Gastroesophageal sphincter (tissue), 4 donors: Measurements from ENCODE around the gene TK1. TPM values are rescaled to one million over a fixed set of nuclear protein-coding genes. Genes with fewer than 3 reads are reported as not detected.
A peak's percentile ranks its signal among the peaks of the same experiment; 100 is the strongest.
"Not testable (repeated sequence)": the region's sequence is repeated elsewhere in the genome, so short reads cannot be mapped to it uniquely, and the experiment has no call there.

Experiments used
- ATAC-seq: fragments of 150-250 bp; one replicate; pipeline ENCODE4 v1.9.1; 2016; ENCODE audit warnings: mild to moderate bottlenecking, moderate library complexity
- H3K27ac ChIP-seq, 4 donors: fragments of 200-600 bp; sonication (generic) in 3 of 4; 1 replicate in 3 of 4; 2 replicates in 1 of 4; pipeline ENCODE4 v1.5.1; 2016 to 2019
- H3K27me3 ChIP-seq: fragments of 200-600 bp; sonication (generic); one replicate; pipeline ENCODE4 v1.5.1; 2019
- H3K36me3 ChIP-seq, 2 donors: fragments of 200-600 bp; sonication (generic); one replicate each; pipeline ENCODE4 v1.5.1; 2019; ENCODE audit warnings: control low read depth in 1 of 2
- H3K4me1 ChIP-seq, 3 donors: fragments of 200-600 bp; sonication (generic); 1 replicate in 2 of 3; 2 replicates in 1 of 3; pipeline ENCODE4 v1.5.1; 2016 to 2019; ENCODE audit warnings: control low read depth in 2 of 3
- H3K4me3 ChIP-seq, 2 donors: fragments of 200-600 bp; sonication (generic); one replicate each; pipeline ENCODE4 v1.5.1; 2019; ENCODE audit warnings: mild to moderate bottlenecking in 1 of 2, moderate library complexity in 1 of 2
- H3K9me3 ChIP-seq, 3 donors: fragments of 200-600 bp; sonication (generic); one replicate each; pipeline ENCODE4 v1.5.1; 2017 to 2019; ENCODE audit warnings: control low read depth in 2 of 3
- EP300 ChIP-seq: sonication (generic); formaldehyde crosslinking; IDR thresholded peaks from one replicate; pipeline ENCODE4 v1.6.1; 2017; ENCODE audit warnings: antibody characterized with exemption, mild to moderate bottlenecking
- POLR2A ChIP-seq, 2 donors: fragments of 450-650 bp; IDR thresholded peaks; one replicate each; pipeline ENCODE4 v1.6.1; 2017; ENCODE audit warnings: antibody characterized with exemption in 2 of 2, mild to moderate bottlenecking in 2 of 2, moderate library complexity in 1 of 2
- POLR2AphosphoS5 ChIP-seq: sonication (generic); formaldehyde crosslinking; IDR thresholded peaks from one replicate; pipeline ENCODE4 v1.6.1; 2017; ENCODE audit warnings: antibody characterized with exemption
- WGBS, 2 donors: methylation state at CpG; one replicate each; pipeline ENCODE4 v1.1.5; 2018; ENCODE audit warnings: low coverage in 1 of 2; 5-methylcytosine and 5-hydroxymethylcytosine counted together
- total RNA-seq, 4 donors: library from RNA; depleted of rRNA; stranded (reverse); fragments of >200 nt; gene quantifications; one replicate each; pipeline ENCODE4 v1.1.0, GENCODE V29; 2016
- TF ChIP-seq, protein P1 (sequence below), 4 experiments: fragments of 200-600 bp in 2 of 4; fragments of 450-650 bp in 2 of 4; sonication (generic) in 1 of 4; IDR thresholded peaks; one replicate each; pipeline ENCODE4 v1.5.1; 2017 to 2019; ENCODE audit warnings: antibody characterized with exemption in 4 of 4, mild to moderate bottlenecking in 2 of 4, moderate library complexity in 2 of 4

TK1 gene
- total RNA-seq, 4 donors from 2014 or later = 3.4 to 24.8 (median 12.1) TPM

DNA sequence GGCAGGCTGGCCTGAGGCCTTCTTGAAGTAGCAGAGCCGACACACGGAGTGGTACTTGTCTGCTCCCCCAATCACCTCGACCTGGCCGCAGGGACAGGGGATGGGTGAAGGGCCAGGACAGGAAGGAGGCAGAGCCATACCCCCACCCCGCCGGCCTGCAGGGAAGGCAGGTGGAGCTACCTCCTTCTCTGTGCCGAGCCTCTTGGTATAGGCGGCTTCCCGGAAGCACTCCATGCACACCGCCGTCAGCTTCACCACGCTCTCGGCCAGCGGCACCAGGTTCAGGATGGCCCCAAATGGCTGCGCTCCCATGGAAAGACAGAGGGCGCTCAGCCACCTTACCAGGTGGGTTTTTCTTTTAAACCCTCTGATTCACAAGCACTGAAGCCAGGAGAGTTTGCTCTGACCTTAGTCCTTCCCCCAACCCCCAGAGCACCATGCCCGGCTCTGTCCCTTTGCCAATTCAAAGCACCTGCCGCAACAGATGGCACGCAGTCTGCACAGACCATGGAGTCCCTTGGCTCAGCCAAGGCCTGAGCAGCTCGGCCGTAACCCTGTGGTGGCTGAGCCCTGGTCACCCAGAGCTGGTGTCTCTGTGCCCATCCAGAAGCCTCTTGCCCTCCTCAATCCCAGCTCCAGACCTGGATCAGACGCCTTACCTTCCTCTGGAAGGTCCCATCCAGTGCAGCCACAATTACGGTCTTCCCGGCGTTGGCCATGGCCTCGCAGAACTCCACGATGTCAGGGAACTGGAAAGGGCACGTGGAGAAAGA, 11.8 kb downstream of the TK1 start:
- no peak for TF ChIP-seq POLR2A (IDR thresholded peaks at IDR 0.05)
- no peak for ATAC-seq
- Histone ChIP-seq H3K27me3 (no peaks in the 10 kb centered on the region), H3K4me1 (peaks cover 0 to 100% (median 64%) of the 10 kb centered on the region in 3 donors), H3K27ac (peak overlapping the region; percentile 51 to 98 (median 94)), H3K36me3 (peaks cover 0 to 18% of the 10 kb centered on the region in 2 donors), H3K9me3 (no peaks in the 10 kb centered on the region), H3K4me3 (no peak overlapping the region)
- WGBS, 2 donors = 89 to 100% methylated on average over 1 to 10 of the region's 28 CpGs

DNA sequence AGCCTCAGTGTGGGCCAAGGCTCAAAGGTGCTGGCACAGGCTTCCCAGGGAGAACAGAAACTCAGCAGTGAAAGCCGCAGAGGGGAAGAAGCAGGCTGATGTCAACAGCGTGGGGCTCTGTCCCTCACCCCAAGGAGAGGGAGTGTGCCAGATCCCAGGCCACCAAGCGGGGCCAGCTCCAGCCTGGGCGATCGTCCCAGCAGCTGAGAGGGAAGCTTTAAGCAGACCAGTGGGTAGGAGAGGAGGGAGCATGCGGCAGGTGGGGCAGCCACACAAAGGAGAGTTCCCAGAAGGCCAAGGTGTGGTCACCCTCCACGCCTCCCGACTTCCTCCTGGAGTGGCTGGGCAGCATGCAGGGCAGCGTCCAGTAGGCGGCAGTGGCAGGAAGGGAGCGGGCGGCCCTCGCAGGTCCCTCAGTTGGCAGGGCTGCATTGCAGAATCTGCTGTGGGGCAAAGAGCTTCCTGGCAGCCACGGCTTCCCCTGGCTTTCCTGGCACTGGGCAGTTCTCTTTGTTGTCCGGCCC, 12.4 kb downstream of the TK1 start:
- no peaks in the 10 kb centered on the region for H3K27me3 ChIP-seq
- ATAC-seq = peak; percentile 76
- H3K4me1 ChIP-seq = peaks cover 0 to 100% (median 65%) of the 10 kb centered on the region in 3 donors
- peak in 1 of 2 donors; percentile 16 for TF ChIP-seq POLR2A (IDR thresholded peaks at IDR 0.05)
- peak; percentile 79 for TF ChIP-seq POLR2AphosphoS5
- TF ChIP-seq, protein P1, sequence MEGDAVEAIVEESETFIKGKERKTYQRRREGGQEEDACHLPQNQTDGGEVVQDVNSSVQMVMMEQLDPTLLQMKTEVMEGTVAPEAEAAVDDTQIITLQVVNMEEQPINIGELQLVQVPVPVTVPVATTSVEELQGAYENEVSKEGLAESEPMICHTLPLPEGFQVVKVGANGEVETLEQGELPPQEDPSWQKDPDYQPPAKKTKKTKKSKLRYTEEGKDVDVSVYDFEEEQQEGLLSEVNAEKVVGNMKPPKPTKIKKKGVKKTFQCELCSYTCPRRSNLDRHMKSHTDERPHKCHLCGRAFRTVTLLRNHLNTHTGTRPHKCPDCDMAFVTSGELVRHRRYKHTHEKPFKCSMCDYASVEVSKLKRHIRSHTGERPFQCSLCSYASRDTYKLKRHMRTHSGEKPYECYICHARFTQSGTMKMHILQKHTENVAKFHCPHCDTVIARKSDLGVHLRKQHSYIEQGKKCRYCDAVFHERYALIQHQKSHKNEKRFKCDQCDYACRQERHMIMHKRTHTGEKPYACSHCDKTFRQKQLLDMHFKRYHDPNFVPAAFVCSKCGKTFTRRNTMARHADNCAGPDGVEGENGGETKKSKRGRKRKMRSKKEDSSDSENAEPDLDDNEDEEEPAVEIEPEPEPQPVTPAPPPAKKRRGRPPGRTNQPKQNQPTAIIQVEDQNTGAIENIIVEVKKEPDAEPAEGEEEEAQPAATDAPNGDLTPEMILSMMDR (IDR thresholded peaks at IDR 0.05) = peak in 3 of 4 experiments; percentile 79 to 84 (median 83)
- TF ChIP-seq EP300 = no peak
- no peaks in the 10 kb centered on the region for H3K9me3 ChIP-seq
- peak overlapping the region; percentile 51 to 98 (median 94) for H3K27ac ChIP-seq
- WGBS, 2 donors = 10% methylated on average over 2 of the region's 15 CpGs; no CpG with 5 or more reads in 1 of the 2 donors
- H3K4me3 ChIP-seq = no peak overlapping the region
- peaks cover 0 to 18% of the 10 kb centered on the region in 2 donors for H3K36me3 ChIP-seq

DNA sequence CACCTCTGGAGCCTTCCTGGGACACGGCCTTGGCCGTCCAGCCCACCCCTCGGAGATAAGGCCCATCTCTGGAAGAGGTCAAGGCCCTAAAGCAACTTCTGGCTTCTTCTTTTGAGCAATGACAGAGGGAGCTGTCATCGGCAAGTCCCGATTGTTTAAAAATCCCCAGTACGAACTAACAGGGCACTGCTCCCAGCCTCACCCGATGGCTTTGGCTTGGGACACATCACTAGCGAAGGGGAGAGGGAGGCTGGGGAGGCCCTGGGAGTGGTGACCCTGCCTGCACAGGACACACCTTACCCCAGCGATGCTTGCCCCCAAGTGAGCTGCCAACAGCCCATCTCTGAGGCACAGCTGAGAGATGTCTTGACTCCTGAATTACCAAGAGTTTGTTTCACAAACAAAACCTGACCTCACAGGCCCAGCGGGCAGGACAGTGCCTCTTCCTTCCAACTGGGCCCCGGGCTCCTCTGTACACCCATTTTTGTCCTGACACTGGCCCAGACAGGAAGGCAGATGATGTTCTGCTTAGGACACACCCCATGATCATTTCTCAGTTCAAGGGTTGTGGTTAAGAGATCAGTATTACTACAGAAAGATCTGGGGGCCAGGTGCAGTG, 13.6 kb downstream of the TK1 start:
- WGBS, 2 donors = 11 to 30% methylated on average over 2 to 4 of the region's 11 CpGs
- peak; percentile 3 for TF ChIP-seq POLR2AphosphoS5
- no peak for TF ChIP-seq POLR2A (IDR thresholded peaks at IDR 0.05)
- ATAC-seq = peak; percentile 5
- peak overlapping the region; percentile 36 to 98 (median 94) for H3K27ac ChIP-seq
- peaks cover 0 to 93% (median 65%) of the 10 kb centered on the region in 3 donors for H3K4me1 ChIP-seq
- no peaks in the 10 kb centered on the region for H3K9me3 ChIP-seq
- H3K27me3 ChIP-seq = no peaks in the 10 kb centered on the region
- H3K36me3 ChIP-seq = peaks cover 0 to 18% of the 10 kb centered on the region in 2 donors
- no peak overlapping the region for H3K4me3 ChIP-seq

DNA sequence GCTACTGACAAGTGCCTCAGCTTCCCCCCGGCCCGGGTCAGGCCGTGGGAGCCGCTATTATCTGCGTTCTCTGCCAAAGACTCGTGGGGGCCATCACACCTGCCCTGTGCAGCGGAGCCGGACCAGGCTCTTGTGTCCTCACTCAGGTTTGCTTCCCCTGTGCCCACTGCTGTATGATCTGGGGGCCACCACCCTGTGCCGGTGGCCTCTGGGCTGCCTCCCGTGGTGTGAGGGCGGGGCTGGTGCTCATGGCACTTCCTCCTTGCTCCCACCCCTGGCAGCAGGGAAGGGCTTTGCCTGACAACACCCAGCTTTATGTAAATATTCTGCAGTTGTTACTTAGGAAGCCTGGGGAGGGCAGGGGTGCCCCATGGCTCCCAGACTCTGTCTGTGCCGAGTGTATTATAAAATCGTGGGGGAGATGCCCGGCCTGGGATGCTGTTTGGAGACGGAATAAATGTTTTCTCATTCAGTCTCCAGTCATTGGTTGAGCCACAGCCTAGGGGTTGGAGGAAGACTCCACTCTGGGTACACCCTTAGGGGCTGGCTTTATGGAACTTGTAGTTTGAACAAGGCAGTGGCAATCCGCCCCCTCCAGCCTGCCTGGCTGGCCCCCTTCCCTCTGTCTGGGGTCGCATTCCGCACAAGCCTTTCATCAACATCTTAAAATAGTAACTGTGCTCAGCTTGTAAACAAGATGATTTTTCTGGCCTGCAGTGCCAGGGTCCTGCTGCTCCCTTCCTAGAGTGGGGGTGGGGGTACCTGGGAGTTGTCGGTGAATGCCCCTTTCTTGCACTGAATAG, 14.4 kb downstream of the TK1 start:
- WGBS, 2 donors = 0 to 25% methylated on average over 2 to 11 of the region's 19 CpGs
- no peaks in the 10 kb centered on the region for H3K9me3 ChIP-seq
- TF ChIP-seq POLR2AphosphoS5 (peak; percentile 33), POLR2A (IDR thresholded peaks at IDR 0.05) (no peak)
- H3K36me3 ChIP-seq = peaks cover 0 to 18% of the 10 kb centered on the region in 2 donors
- peak overlapping the region; percentile 36 to 98 (median 94) for H3K27ac ChIP-seq
- ATAC-seq = peak; percentile 10
- peaks cover 0 to 91% (median 65%) of the 10 kb centered on the region in 3 donors for H3K4me1 ChIP-seq
- H3K27me3 ChIP-seq = no peaks in the 10 kb centered on the region
- H3K4me3 ChIP-seq = peak overlapping the region in 1 of 2 donors; percentile 7

DNA sequence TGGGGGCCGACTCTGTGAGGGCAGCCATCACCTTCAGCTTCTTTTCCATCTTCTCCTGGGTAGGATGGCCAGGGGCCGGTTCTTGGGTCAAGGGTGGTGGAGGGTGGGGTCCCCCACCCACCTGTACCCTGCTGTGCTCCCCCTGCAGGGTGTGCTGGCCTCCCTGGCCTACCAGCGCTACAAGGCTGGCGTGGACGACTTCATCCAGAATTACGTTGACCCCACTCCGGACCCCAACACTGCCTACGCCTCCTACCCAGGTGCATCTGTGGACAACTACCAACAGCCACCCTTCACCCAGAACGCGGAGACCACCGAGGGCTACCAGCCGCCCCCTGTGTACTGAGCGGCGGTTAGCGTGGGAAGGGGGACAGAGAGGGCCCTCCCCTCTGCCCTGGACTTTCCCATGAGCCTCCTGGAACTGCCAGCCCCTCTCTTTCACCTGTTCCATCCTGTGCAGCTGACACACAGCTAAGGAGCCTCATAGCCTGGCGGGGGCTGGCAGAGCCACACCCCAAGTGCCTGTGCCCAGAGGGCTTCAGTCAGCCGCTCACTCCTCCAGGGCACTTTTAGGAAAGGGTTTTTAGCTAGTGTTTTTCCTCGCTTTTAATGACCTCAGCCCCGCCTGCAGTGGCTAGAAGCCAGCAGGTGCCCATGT, 15.1 kb downstream of the TK1 start:
- not testable (repeated sequence) for ATAC-seq, H3K9me3 ChIP-seq, H3K27me3 ChIP-seq
- peaks cover 0 to 18% of the 10 kb centered on the region in 2 donors for H3K36me3 ChIP-seq
- peaks cover 0 to 84% (median 65%) of the 10 kb centered on the region in 3 donors for H3K4me1 ChIP-seq
- peak overlapping the region in 1 of 2 donors; percentile 7 for H3K4me3 ChIP-seq
- WGBS, 2 donors = 60 to 100% methylated on average over 1 to 2 of the region's 19 CpGs
- H3K27ac ChIP-seq = peak overlapping the region; percentile 36 to 98 (median 94)

DNA sequence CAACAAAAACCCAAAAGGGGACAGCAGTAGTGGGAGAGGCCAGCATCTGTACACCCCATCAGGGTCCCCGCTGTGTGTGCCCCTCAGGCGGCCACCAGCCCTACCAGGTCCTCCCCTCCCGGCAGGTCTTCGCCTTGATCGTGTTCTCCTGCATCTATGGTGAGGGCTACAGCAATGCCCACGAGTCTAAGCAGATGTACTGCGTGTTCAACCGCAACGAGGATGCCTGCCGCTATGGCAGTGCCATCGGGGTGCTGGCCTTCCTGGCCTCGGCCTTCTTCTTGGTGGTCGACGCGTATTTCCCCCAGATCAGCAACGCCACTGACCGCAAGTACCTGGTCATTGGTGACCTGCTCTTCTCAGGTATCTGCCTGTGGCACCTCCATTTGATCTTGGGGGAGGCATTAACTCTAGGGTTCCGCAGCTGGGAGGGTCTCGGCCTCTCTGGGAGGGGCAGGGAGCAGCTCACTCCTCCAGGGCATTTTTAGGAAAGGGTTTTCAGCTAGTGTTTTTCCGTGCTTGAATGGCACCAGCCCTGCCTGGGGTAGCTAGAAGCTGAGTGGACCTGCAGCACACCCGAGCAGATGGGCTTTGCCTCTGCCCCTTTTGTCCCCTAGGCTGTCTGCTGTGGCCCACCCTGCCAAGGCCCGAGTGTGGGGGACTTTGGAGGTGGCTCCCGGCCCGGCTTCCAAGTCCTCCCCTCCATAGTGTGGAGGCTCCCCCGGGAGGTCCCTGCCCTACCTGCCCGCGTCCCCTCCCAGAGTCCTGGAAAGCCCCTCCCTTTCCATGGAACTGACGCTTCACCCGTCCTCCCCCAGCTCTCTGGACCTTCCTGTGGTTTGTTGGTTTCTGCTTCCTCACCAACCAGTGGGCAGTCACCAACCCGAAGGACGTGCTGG, 15.9 kb downstream of the TK1 start:
- no peak overlapping the region for H3K4me3 ChIP-seq
- H3K27ac ChIP-seq = peak overlapping the region in 3 of 4 donors; percentile 91 to 98 (median 98)
- no peak for ATAC-seq
- TF ChIP-seq EP300 (no peak), POLR2AphosphoS5 (no peak), POLR2A (IDR thresholded peaks at IDR 0.05) (no peak)
- TF ChIP-seq, protein P1 (IDR thresholded peaks at IDR 0.05) = no peak
- no peaks in the 10 kb centered on the region for H3K27me3 ChIP-seq
- H3K4me1 ChIP-seq = peaks cover 0 to 76% (median 59%) of the 10 kb centered on the region in 3 donors
- H3K9me3 ChIP-seq = no peaks in the 10 kb centered on the region
- peaks cover 0 to 18% of the 10 kb centered on the region in 2 donors for H3K36me3 ChIP-seq
- 100% methylated on average over 1 of the region's 31 CpGs; no CpG with 5 or more reads in 1 of the 2 donors for WGBS, 2 donors
